ENCODE measurements around the gene MET. TPM values are rescaled to one million over a fixed set of nuclear protein-coding genes. Genes with fewer than 3 reads are reported as not detected.

MET gene
- total RNA-seq, 1 donor from 2014 or later = 2.2 TPM

GRCh38 chr7:116772926-116773749 lies 101.1 kb downstream of the MET start:
- Mint-ChIP-seq H3K9me3 (no peaks in the 10 kb centered on the region), H3K27me3 (peaks cover 25% of the 10 kb centered on the region), H3K36me3 (ENCODE audit: low read depth) (no peaks in the 10 kb centered on the region), H3K27ac (no peak overlapping the region), H3K4me1 (no peaks in the 10 kb centered on the region), H3K4me3 (no peak overlapping the region)
- intact Hi-C loops (cut with micrococcal nuclease) = no loop called here
- DNase-seq = no peak

GRCh38 chr7:116776046-116776445 lies 104.0 kb downstream of the MET start:
- Mint-ChIP-seq H3K27ac (no peak overlapping the region), H3K9me3 (no peaks in the 10 kb centered on the region), H3K4me3 (no peak overlapping the region), H3K27me3 (peaks cover 18% of the 10 kb centered on the region), H3K36me3 (ENCODE audit: low read depth) (no peaks in the 10 kb centered on the region), H3K4me1 (no peaks in the 10 kb centered on the region)
- intact Hi-C loops (cut with micrococcal nuclease) = no loop called here
- no peak for DNase-seq

- no peaks in the 10 kb centered on the region for H3K36me3 Mint-ChIP-seq (ENCODE audit: low read depth)
- H3K4me3 Mint-ChIP-seq = no peak overlapping the region
- no peak overlapping the region for H3K27ac Mint-ChIP-seq
- no peaks in the 10 kb centered on the region for H3K4me1 Mint-ChIP-seq
- peaks cover 16% of the 10 kb centered on the region for H3K27me3 Mint-ChIP-seq
- intact Hi-C loops (cut with micrococcal nuclease) = no loop called here
- no peak for DNase-seq
- no peaks in the 10 kb centered on the region for H3K9me3 Mint-ChIP-seq
Observed at GRCh38 chr7:116776610-116777289, 104.8 kb downstream of the MET start.

- H3K27me3 Mint-ChIP-seq = peaks cover 14% of the 10 kb centered on the region
- no peaks in the 10 kb centered on the region for H3K36me3 Mint-ChIP-seq (ENCODE audit: low read depth)
- no peaks in the 10 kb centered on the region for H3K4me1 Mint-ChIP-seq
- no peak overlapping the region for H3K4me3 Mint-ChIP-seq
- no peaks in the 10 kb centered on the region for H3K9me3 Mint-ChIP-seq
- no peak for DNase-seq
- H3K27ac Mint-ChIP-seq = no peak overlapping the region
- intact Hi-C loops (cut with micrococcal nuclease) = no loop called here
Observed at GRCh38 chr7:116777651-116778281, 105.8 kb downstream of the MET start.

GRCh38 chr7:116779216-116779615 lies 107.2 kb downstream of the MET start:
- no peaks in the 10 kb centered on the region for H3K9me3 Mint-ChIP-seq
- intact Hi-C loops (cut with micrococcal nuclease) = no loop called here
- no peak overlapping the region for H3K4me3 Mint-ChIP-seq
- no peak overlapping the region for H3K27ac Mint-ChIP-seq
- no peak for DNase-seq
- H3K36me3 Mint-ChIP-seq (ENCODE audit: low read depth) = no peaks in the 10 kb centered on the region
- peaks cover 4% of the 10 kb centered on the region for H3K27me3 Mint-ChIP-seq
- no peaks in the 10 kb centered on the region for H3K4me1 Mint-ChIP-seq

- Mint-ChIP-seq H3K36me3 (ENCODE audit: low read depth) (no peaks in the 10 kb centered on the region), H3K4me3 (no peak overlapping the region), H3K27ac (no peak overlapping the region), H3K4me1 (no peaks in the 10 kb centered on the region), H3K9me3 (no peaks in the 10 kb centered on the region), H3K27me3 (peaks cover under 1% of the 10 kb centered on the region)
- no peak for DNase-seq
- intact Hi-C loops (cut with micrococcal nuclease) = no loop called here
Observed at GRCh38 chr7:116779931-116780330, 107.9 kb downstream of the MET start.

GRCh38 chr7:116780521-116780920 lies 108.5 kb downstream of the MET start:
- Mint-ChIP-seq H3K9me3 (no peaks in the 10 kb centered on the region), H3K4me3 (no peak overlapping the region), H3K27ac (no peak overlapping the region), H3K36me3 (ENCODE audit: low read depth) (no peaks in the 10 kb centered on the region), H3K27me3 (no peaks in the 10 kb centered on the region), H3K4me1 (no peaks in the 10 kb centered on the region)
- intact Hi-C loops (cut with micrococcal nuclease) = no loop called here
- DNase-seq = no peak

- Mint-ChIP-seq H3K4me1 (no peaks in the 10 kb centered on the region), H3K4me3 (no peak overlapping the region), H3K36me3 (ENCODE audit: low read depth) (no peaks in the 10 kb centered on the region), H3K27ac (no peak overlapping the region), H3K9me3 (no peaks in the 10 kb centered on the region), H3K27me3 (no peaks in the 10 kb centered on the region)
- intact Hi-C loops (cut with micrococcal nuclease) = no loop called here
- DNase-seq = no peak
Observed at GRCh38 chr7:116780966-116781365, 109.0 kb downstream of the MET start.

- no peak overlapping the region for H3K4me3 Mint-ChIP-seq
- intact Hi-C loops (cut with micrococcal nuclease) = no loop called here
Observed at GRCh38 chr7:116781584-116781983, 109.6 kb downstream of the MET start.

GRCh38 chr7:116782177-116782711 lies 110.2 kb downstream of the MET start:
- no peak overlapping the region for H3K27ac Mint-ChIP-seq
- intact Hi-C loops (cut with micrococcal nuclease) = no loop called here
- no peaks in the 10 kb centered on the region for H3K36me3 Mint-ChIP-seq (ENCODE audit: low read depth)
- no peak for DNase-seq
- H3K9me3 Mint-ChIP-seq = no peaks in the 10 kb centered on the region
- H3K4me1 Mint-ChIP-seq = no peaks in the 10 kb centered on the region
- H3K27me3 Mint-ChIP-seq = no peaks in the 10 kb centered on the region
- no peak overlapping the region for H3K4me3 Mint-ChIP-seq

More at GRCh38 chr7:116781584-116781983, 109.6 kb downstream of the MET start:
- H3K9me3 Mint-ChIP-seq = no peaks in the 10 kb centered on the region
- H3K27me3 Mint-ChIP-seq = no peaks in the 10 kb centered on the region
- no peak overlapping the region for H3K27ac Mint-ChIP-seq
- no peaks in the 10 kb centered on the region for H3K4me1 Mint-ChIP-seq
- H3K36me3 Mint-ChIP-seq (ENCODE audit: low read depth) = no peaks in the 10 kb centered on the region
- no peak for DNase-seq

GRCh38 chr7:116783666-116784318 lies 111.8 kb downstream of the MET start:
- Mint-ChIP-seq H3K4me3 (no peak overlapping the region), H3K36me3 (ENCODE audit: low read depth) (no peaks in the 10 kb centered on the region), H3K9me3 (no peaks in the 10 kb centered on the region), H3K4me1 (no peaks in the 10 kb centered on the region), H3K27ac (no peak overlapping the region), H3K27me3 (no peaks in the 10 kb centered on the region)
- no peak for DNase-seq
- intact Hi-C loops (cut with micrococcal nuclease) = no loop called here

GRCh38 chr7:116784647-116785046 lies 112.7 kb downstream of the MET start:
- H3K4me3 Mint-ChIP-seq = no peak overlapping the region
- peaks cover 2% of the 10 kb centered on the region for H3K27me3 Mint-ChIP-seq
- intact Hi-C loops (cut with micrococcal nuclease) = loop anchor here (5.0 kb wide), 1 partner anchor 112 kb away; the partner anchor contains the start of gene MET
- no peaks in the 10 kb centered on the region for H3K9me3 Mint-ChIP-seq
- no peak overlapping the region for H3K27ac Mint-ChIP-seq
- DNase-seq = no peak
- no peaks in the 10 kb centered on the region for H3K4me1 Mint-ChIP-seq
- no peaks in the 10 kb centered on the region for H3K36me3 Mint-ChIP-seq (ENCODE audit: low read depth)

- no peak for DNase-seq
- Mint-ChIP-seq H3K27me3 (peaks cover 6% of the 10 kb centered on the region), H3K4me3 (no peak overlapping the region), H3K36me3 (ENCODE audit: low read depth) (no peaks in the 10 kb centered on the region), H3K9me3 (no peaks in the 10 kb centered on the region), H3K4me1 (no peaks in the 10 kb centered on the region), H3K27ac (no peak overlapping the region)
- intact Hi-C loops (cut with micrococcal nuclease) = loop anchor here (5.0 kb wide), 1 partner anchor 114 kb away; the partner anchor contains the start of gene MET
Observed at GRCh38 chr7:116785843-116786242, 113.8 kb downstream of the MET start.
